Coronary artery (tissue), 2 donors: ENCODE results near the gene OR2C3.
"Not testable (repeated sequence)": the region's sequence is repeated elsewhere in the genome, so short reads cannot be mapped to it uniquely, and the experiment has no call there.

Experiments
- DNase-seq: peaks from one replicate; pipeline ENCODE4 v3.0.0-alpha.2; 2017; ENCODE audit warnings: low spot score
- H3K27ac ChIP-seq, 2 donors: fragments of 200-600 bp; sonication (generic); one replicate each; pipeline ENCODE4 v1.5.1; 2016 to 2019
- H3K4me3 ChIP-seq: fragments of 200-600 bp; sonication (generic); 2 replicates; pipeline ENCODE4 v1.5.1; 2016; ENCODE audit warnings: mild to moderate bottlenecking, moderate library complexity
- CTCF ChIP-seq: fragments of 200-600 bp; sonication (generic); IDR thresholded peaks from one replicate; pipeline ENCODE4 v1.5.1; 2019; ENCODE audit warnings: antibody characterized with exemption

The OR2C3 gene

GRCh38 chr1:247539215-247539614 lies 3.0 kb upstream of the OR2C3 start:
- TF ChIP-seq CTCF, result no peak
- DNase-seq, result no peak
- H3K27ac ChIP-seq, result no peak overlapping the region
- H3K4me3 ChIP-seq, result no peak overlapping the region

- TF ChIP-seq CTCF, result no peak
- H3K27ac ChIP-seq, result no peak overlapping the region
- no peak overlapping the region for H3K4me3 ChIP-seq
- DNase-seq, result no peak
Measured at GRCh38 chr1:247538561-247538960, 2.3 kb upstream of the OR2C3 start.

- no peak for DNase-seq
- no peak overlapping the region for H3K27ac ChIP-seq
- no peak overlapping the region for H3K4me3 ChIP-seq
- no peak for TF ChIP-seq CTCF
Measured at GRCh38 chr1:247535402-247535801, 838 bp downstream of the OR2C3 start.

- no peak overlapping the region for H3K27ac ChIP-seq
- TF ChIP-seq CTCF, result no peak
- H3K4me3 ChIP-seq, result no peak overlapping the region
- no peak for DNase-seq
Measured at GRCh38 chr1:247531937-247532336, 4.3 kb downstream of the OR2C3 start.

GRCh38 chr1:247530785-247531184 lies 5.5 kb downstream of the OR2C3 start:
- DNase-seq, result no peak
- Histone ChIP-seq H3K27ac (no peak overlapping the region), H3K4me3 (no peak overlapping the region)
- TF ChIP-seq CTCF, result no peak

- H3K27ac ChIP-seq, result no peak overlapping the region
- no peak for TF ChIP-seq CTCF
- DNase-seq, result no peak
- H3K4me3 ChIP-seq, result no peak overlapping the region
Measured at GRCh38 chr1:247529771-247530355, 6.4 kb downstream of the OR2C3 start.

GRCh38 chr1:247528812-247529474 lies 7.3 kb downstream of the OR2C3 start:
- Histone ChIP-seq H3K4me3 (no peak overlapping the region), H3K27ac (no peak overlapping the region)
- no peak for TF ChIP-seq CTCF
- no peak for DNase-seq

GRCh38 chr1:247521886-247522285 lies 14.4 kb downstream of the OR2C3 start:
- H3K27ac ChIP-seq, DNase-seq, H3K4me3 ChIP-seq: not testable (repeated sequence)
